WTC11 (cell line): ENCODE measurements around the gene SF3B4. TPM values are rescaled to one million over a fixed set of nuclear protein-coding genes. Genes with fewer than 3 reads are reported as not detected.

ENCODE experiments used
- ATF1 ChIP-seq: sonication (generic); formaldehyde crosslinking; IDR thresholded peaks from 2 replicates; pipeline ENCODE4 v1.8.1; 2023; ENCODE audit warnings: mild to moderate bottlenecking, moderate library complexity, missing genetic modification reagents
- ESRRA ChIP-seq: sonication (generic); formaldehyde crosslinking; IDR thresholded peaks from 2 replicates; pipeline ENCODE4 v1.8.1; 2022; ENCODE audit warnings: mild to moderate bottlenecking, missing genetic modification reagents, borderline replicate concordance
- FOXJ3 ChIP-seq: sonication (generic); formaldehyde crosslinking; IDR thresholded peaks from 2 replicates; pipeline ENCODE4 v1.9.0; 2021; ENCODE audit warnings: missing genetic modification reagents, mild to moderate bottlenecking, borderline replicate concordance
- FOXP1 ChIP-seq: sonication (generic); formaldehyde crosslinking; IDR thresholded peaks from 2 replicates; pipeline ENCODE4 v1.8.0; 2022; ENCODE audit warnings: missing genetic modification reagents, mild to moderate bottlenecking, moderate library complexity, borderline replicate concordance
- HMGA2 ChIP-seq: fragments of 250-450 bp; sonication (Bioruptor Pico); IDR thresholded peaks from 2 replicates; pipeline ENCODE4 v1.4.0; 2021; ENCODE audit warnings: mild to moderate bottlenecking, moderate library complexity
- JUN ChIP-seq: sonication (generic); formaldehyde crosslinking; IDR thresholded peaks from 2 replicates; pipeline ENCODE4 v1.8.0; 2023; ENCODE audit warnings: mild to moderate bottlenecking, missing genetic modification reagents
- KAT7 ChIP-seq: sonication (generic); formaldehyde crosslinking; IDR thresholded peaks from 2 replicates; pipeline ENCODE4 v1.8.1; 2023; ENCODE audit warnings: missing genetic modification reagents, mild to moderate bottlenecking, borderline replicate concordance
- NFE2L1 ChIP-seq: sonication (generic); formaldehyde crosslinking; IDR thresholded peaks from 2 replicates; pipeline ENCODE4 v1.8.1; 2023; ENCODE audit warnings: missing genetic modification reagents
- NR2C2 ChIP-seq: sonication (generic); formaldehyde crosslinking; IDR thresholded peaks from 2 replicates; pipeline ENCODE4 v1.8.0; 2022; ENCODE audit warnings: mild to moderate bottlenecking, missing genetic modification reagents
- NR3C1 ChIP-seq: sonication (generic); formaldehyde crosslinking; conservative IDR thresholded peaks from 2 replicates; pipeline ENCODE4 v1.8.1; 2023; ENCODE audit warnings: low read depth, mild to moderate bottlenecking, missing genetic modification reagents
- OVOL2 ChIP-seq: fragments of 250-450 bp; sonication (Bioruptor Pico); IDR thresholded peaks from 2 replicates; pipeline ENCODE4 v1.9.0; 2021; ENCODE audit warnings: mild to moderate bottlenecking, borderline replicate concordance
- RORB ChIP-seq: fragments of 250-450 bp; sonication (Bioruptor Pico); IDR thresholded peaks from 2 replicates; pipeline ENCODE4 v1.9.0; 2021; ENCODE audit warnings: mild to moderate bottlenecking
- SMAD3 ChIP-seq: sonication (generic); formaldehyde crosslinking; IDR thresholded peaks from 2 replicates; pipeline ENCODE4 v1.8.0; 2022; ENCODE audit warnings: missing genetic modification reagents, mild to moderate bottlenecking, borderline replicate concordance
- SP1 ChIP-seq: sonication (generic); formaldehyde crosslinking; conservative IDR thresholded peaks from 2 replicates; pipeline ENCODE4 v1.8.1; 2022; ENCODE audit warnings: missing genetic modification reagents
- TCF7 ChIP-seq: sonication (generic); formaldehyde crosslinking; IDR thresholded peaks from 2 replicates; pipeline ENCODE4 v1.8.0; 2022; ENCODE audit warnings: mild to moderate bottlenecking, low read depth, missing genetic modification reagents, moderate library complexity
- ZNF121 ChIP-seq: sonication (generic); formaldehyde crosslinking; IDR thresholded peaks from 2 replicates; pipeline ENCODE4 v1.8.0; 2023; ENCODE audit warnings: missing genetic modification reagents
- ZNF219 ChIP-seq: sonication (generic); formaldehyde crosslinking; IDR thresholded peaks from 2 replicates; pipeline ENCODE4 v1.8.0; 2023; ENCODE audit warnings: missing genetic modification reagents, mild to moderate bottlenecking, borderline replicate concordance
- ZNF317 ChIP-seq: sonication (generic); formaldehyde crosslinking; IDR thresholded peaks from 2 replicates; pipeline ENCODE4 v1.8.1; 2023; ENCODE audit warnings: low read depth, mild to moderate bottlenecking, moderate library complexity, missing genetic modification reagents, borderline replicate concordance
- ZNF423 ChIP-seq: fragments of 250-450 bp; sonication (Bioruptor Pico); IDR thresholded peaks from 2 replicates; pipeline ENCODE4 v2.1.2; 2022; ENCODE audit warnings: mild to moderate bottlenecking, moderate library complexity
- total RNA-seq: library from RNA; stranded (reverse); gene quantifications from 3 replicates; pipeline ENCODE4 v1.2.3, GENCODE V29; 2021
- TF ChIP-seq, protein P1 (sequence below): sonication (generic); formaldehyde crosslinking; conservative IDR thresholded peaks from 2 replicates; pipeline ENCODE4 v1.8.1; 2023; ENCODE audit warnings: mild to moderate bottlenecking, low read depth, missing genetic modification reagents, moderate library complexity
- TF ChIP-seq, protein P2 (sequence below): fragments of 250-450 bp; sonication (Bioruptor Pico); conservative IDR thresholded peaks from 2 replicates; pipeline ENCODE4 v1.9.0; 2021; ENCODE audit warnings: mild to moderate bottlenecking
- TF ChIP-seq, protein P3 (sequence below): sonication (generic); formaldehyde crosslinking; IDR thresholded peaks from 2 replicates; pipeline ENCODE4 v1.8.1; 2023; ENCODE audit warnings: mild to moderate bottlenecking, missing genetic modification reagents
- TF ChIP-seq, protein P4 (sequence below): sonication (generic); formaldehyde crosslinking; IDR thresholded peaks from 2 replicates; pipeline ENCODE4 v1.8.1; 2023; ENCODE audit warnings: mild to moderate bottlenecking, missing genetic modification reagents, moderate library complexity
- TF ChIP-seq, protein P5 (sequence below): sonication (generic); formaldehyde crosslinking; IDR thresholded peaks from 2 replicates; pipeline ENCODE4 v1.8.0; 2023; ENCODE audit warnings: mild to moderate bottlenecking, missing genetic modification reagents
- TF ChIP-seq, protein P6 (sequence below): fragments of 250-450 bp; sonication (Bioruptor Pico); IDR thresholded peaks from 2 replicates; pipeline ENCODE4 v1.9.0; 2021; ENCODE audit warnings: mild to moderate bottlenecking
- TF ChIP-seq, protein P7 (sequence below): sonication (generic); formaldehyde crosslinking; conservative IDR thresholded peaks from 2 replicates; pipeline ENCODE4 v1.8.1; 2022; ENCODE audit warnings: mild to moderate bottlenecking, missing genetic modification reagents
- TF ChIP-seq, protein P8 (sequence below): fragments of 250-450 bp; sonication (Bioruptor Pico); IDR thresholded peaks from 2 replicates; pipeline ENCODE4 v1.8.0; 2021; ENCODE audit warnings: mild to moderate bottlenecking

SF3B4 gene
- total RNA-seq, 1 experiment from 2014 or later, result 90.1 TPM

DNA sequence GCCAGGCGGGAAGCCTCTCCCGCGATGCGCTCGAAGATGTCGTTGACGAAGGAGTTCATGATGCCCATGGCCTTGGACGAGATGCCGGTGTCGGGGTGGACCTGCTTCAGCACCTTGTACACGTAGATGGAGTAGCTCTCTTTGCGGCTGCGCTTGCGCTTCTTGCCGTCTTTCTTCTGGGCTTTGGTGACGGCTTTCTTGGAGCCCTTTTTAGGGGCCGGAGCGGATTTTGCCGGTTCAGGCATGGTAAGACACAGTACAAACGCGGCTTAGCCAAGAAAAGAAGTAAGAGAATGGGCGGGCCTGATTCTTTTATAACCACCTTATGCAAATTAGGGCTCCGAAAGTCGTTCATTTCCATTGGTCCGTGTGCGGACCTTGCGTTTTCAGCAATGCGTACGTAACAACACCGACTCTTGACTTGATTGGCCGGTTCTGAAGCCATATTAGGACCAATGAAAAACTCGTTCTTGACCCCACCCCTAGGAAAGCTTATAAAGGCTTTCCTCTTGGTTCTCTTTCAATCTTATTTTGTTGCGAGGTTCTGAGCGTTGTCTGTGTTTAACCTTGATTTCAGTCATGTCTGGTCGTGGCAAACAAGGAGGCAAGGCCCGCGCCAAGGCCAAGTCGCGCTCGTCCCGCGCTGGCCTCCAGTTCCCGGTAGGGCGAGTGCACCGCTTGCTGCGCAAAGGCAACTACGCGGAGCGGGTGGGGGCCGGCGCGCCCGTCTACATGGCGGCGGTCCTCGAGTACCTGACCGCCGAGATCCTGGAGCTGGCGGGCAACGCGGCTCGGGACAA, 41.0 kb downstream of the SF3B4 start (continued):
- TF ChIP-seq ZNF423, result no peak
- TF ChIP-seq NFE2L1 (CRISPR knock-in tag), result peak; percentile 68
- TF ChIP-seq, protein P1, sequence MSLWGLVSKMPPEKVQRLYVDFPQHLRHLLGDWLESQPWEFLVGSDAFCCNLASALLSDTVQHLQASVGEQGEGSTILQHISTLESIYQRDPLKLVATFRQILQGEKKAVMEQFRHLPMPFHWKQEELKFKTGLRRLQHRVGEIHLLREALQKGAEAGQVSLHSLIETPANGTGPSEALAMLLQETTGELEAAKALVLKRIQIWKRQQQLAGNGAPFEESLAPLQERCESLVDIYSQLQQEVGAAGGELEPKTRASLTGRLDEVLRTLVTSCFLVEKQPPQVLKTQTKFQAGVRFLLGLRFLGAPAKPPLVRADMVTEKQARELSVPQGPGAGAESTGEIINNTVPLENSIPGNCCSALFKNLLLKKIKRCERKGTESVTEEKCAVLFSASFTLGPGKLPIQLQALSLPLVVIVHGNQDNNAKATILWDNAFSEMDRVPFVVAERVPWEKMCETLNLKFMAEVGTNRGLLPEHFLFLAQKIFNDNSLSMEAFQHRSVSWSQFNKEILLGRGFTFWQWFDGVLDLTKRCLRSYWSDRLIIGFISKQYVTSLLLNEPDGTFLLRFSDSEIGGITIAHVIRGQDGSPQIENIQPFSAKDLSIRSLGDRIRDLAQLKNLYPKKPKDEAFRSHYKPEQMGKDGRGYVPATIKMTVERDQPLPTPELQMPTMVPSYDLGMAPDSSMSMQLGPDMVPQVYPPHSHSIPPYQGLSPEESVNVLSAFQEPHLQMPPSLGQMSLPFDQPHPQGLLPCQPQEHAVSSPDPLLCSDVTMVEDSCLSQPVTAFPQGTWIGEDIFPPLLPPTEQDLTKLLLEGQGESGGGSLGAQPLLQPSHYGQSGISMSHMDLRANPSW (CRISPR knock-in tag), result no peak
- TF ChIP-seq FOXP1 (CRISPR knock-in tag), result peak; percentile 91
- TF ChIP-seq, protein P2, sequence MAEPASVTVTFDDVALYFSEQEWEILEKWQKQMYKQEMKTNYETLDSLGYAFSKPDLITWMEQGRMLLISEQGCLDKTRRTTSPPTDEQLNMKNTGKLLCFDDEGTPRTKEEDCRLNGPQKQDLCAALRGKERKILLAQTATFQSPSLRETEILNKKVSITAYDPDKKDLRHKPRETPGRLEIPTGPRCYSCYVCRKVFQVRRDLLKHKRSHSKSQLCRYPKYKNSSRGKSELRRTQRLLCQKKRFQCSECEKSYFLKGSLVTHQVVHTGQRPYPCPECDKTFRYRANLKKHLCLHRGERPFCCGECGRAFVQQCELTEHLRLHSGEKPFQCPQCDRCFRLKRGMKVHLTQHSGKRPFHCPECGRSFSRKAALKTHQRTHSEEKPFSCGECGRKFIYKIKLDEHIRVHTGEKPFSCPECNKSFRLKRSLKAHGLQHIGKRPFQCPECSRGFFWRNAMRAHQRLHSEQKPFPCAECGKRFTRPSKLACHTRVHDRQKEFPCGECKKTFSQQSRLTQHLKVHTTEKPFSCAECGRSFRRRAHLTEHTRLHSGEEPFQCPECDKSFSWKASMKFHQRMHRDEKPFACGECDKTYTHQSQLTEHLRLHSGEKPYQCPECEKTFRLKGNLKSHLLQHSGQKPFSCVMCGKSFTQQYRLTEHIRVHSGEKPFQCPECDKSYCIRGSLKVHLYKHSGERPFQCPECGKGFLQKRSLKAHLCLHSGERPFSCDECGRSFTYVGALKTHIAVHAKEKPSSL (CRISPR knock-in tag), result 0 out of 2 replicates have a peak, but pooled peaks have one; percentile 18
- TF ChIP-seq ZNF121 (CRISPR knock-in tag), result no peak
- TF ChIP-seq, protein P3, sequence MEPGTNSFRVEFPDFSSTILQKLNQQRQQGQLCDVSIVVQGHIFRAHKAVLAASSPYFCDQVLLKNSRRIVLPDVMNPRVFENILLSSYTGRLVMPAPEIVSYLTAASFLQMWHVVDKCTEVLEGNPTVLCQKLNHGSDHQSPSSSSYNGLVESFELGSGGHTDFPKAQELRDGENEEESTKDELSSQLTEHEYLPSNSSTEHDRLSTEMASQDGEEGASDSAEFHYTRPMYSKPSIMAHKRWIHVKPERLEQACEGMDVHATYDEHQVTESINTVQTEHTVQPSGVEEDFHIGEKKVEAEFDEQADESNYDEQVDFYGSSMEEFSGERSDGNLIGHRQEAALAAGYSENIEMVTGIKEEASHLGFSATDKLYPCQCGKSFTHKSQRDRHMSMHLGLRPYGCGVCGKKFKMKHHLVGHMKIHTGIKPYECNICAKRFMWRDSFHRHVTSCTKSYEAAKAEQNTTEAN (CRISPR knock-in tag), result peak; percentile 47
- TF ChIP-seq, protein P4, sequence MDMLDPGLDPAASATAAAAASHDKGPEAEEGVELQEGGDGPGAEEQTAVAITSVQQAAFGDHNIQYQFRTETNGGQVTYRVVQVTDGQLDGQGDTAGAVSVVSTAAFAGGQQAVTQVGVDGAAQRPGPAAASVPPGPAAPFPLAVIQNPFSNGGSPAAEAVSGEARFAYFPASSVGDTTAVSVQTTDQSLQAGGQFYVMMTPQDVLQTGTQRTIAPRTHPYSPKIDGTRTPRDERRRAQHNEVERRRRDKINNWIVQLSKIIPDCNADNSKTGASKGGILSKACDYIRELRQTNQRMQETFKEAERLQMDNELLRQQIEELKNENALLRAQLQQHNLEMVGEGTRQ (CRISPR knock-in tag), result no peak
- no peak for TF ChIP-seq RORB (CRISPR knock-in tag)
- no peak for TF ChIP-seq TCF7 (CRISPR knock-in tag)
- TF ChIP-seq SMAD3 (CRISPR knock-in tag), result peak; percentile 96
- no peak for TF ChIP-seq ZNF219 (CRISPR knock-in tag)
- TF ChIP-seq JUN (CRISPR knock-in tag), result peak; percentile 68; the same call in 1 of the 2 replicates
- TF ChIP-seq KAT7 (CRISPR knock-in tag), result peak; percentile 76; the same call in 1 of the 2 replicates
- TF ChIP-seq ESRRA (CRISPR knock-in tag), result 0 out of 2 replicates have a peak, but pooled peaks have one; percentile 70
- no peak for TF ChIP-seq NR3C1 (CRISPR knock-in tag)
- TF ChIP-seq, protein P5, sequence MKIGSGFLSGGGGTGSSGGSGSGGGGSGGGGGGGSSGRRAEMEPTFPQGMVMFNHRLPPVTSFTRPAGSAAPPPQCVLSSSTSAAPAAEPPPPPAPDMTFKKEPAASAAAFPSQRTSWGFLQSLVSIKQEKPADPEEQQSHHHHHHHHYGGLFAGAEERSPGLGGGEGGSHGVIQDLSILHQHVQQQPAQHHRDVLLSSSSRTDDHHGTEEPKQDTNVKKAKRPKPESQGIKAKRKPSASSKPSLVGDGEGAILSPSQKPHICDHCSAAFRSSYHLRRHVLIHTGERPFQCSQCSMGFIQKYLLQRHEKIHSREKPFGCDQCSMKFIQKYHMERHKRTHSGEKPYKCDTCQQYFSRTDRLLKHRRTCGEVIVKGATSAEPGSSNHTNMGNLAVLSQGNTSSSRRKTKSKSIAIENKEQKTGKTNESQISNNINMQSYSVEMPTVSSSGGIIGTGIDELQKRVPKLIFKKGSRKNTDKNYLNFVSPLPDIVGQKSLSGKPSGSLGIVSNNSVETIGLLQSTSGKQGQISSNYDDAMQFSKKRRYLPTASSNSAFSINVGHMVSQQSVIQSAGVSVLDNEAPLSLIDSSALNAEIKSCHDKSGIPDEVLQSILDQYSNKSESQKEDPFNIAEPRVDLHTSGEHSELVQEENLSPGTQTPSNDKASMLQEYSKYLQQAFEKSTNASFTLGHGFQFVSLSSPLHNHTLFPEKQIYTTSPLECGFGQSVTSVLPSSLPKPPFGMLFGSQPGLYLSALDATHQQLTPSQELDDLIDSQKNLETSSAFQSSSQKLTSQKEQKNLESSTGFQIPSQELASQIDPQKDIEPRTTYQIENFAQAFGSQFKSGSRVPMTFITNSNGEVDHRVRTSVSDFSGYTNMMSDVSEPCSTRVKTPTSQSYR (CRISPR knock-in tag), result peak; percentile 86; the same call in 1 of the 2 replicates
- no peak; the same call in 1 of the 2 replicates for TF ChIP-seq SP1 (CRISPR knock-in tag)
- TF ChIP-seq, protein P6, sequence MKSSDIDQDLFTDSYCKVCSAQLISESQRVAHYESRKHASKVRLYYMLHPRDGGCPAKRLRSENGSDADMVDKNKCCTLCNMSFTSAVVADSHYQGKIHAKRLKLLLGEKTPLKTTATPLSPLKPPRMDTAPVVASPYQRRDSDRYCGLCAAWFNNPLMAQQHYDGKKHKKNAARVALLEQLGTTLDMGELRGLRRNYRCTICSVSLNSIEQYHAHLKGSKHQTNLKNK (CRISPR knock-in tag), result peak; percentile 80
- TF ChIP-seq, protein P7, sequence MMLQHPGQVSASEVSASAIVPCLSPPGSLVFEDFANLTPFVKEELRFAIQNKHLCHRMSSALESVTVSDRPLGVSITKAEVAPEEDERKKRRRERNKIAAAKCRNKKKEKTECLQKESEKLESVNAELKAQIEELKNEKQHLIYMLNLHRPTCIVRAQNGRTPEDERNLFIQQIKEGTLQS (CRISPR knock-in tag), result no peak
- TF ChIP-seq, protein P8, sequence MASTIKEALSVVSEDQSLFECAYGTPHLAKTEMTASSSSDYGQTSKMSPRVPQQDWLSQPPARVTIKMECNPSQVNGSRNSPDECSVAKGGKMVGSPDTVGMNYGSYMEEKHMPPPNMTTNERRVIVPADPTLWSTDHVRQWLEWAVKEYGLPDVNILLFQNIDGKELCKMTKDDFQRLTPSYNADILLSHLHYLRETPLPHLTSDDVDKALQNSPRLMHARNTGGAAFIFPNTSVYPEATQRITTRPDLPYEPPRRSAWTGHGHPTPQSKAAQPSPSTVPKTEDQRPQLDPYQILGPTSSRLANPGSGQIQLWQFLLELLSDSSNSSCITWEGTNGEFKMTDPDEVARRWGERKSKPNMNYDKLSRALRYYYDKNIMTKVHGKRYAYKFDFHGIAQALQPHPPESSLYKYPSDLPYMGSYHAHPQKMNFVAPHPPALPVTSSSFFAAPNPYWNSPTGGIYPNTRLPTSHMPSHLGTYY (CRISPR knock-in tag), result peak; percentile 94
- TF ChIP-seq HMGA2 (CRISPR knock-in tag), result no peak
- no peak for TF ChIP-seq OVOL2 (CRISPR knock-in tag)
- no peak for TF ChIP-seq ATF1 (CRISPR knock-in tag)
- no peak for TF ChIP-seq NR2C2 (CRISPR knock-in tag)
- TF ChIP-seq FOXJ3 (CRISPR knock-in tag), result 0 out of 2 replicates have a peak, but pooled peaks have one; percentile 71
- TF ChIP-seq ZNF317 (CRISPR knock-in tag), result 0 out of 2 replicates have a peak, but pooled peaks have one; percentile 61
